Lower leg skin (tissue), 4 donors: Measurements from ENCODE around the gene NOX3. TPM values are rescaled to one million over a fixed set of nuclear protein-coding genes. Genes with fewer than 3 reads are reported as not detected.
"Not testable (repeated sequence)": the region's sequence is repeated elsewhere in the genome, so short reads cannot be mapped to it uniquely, and the experiment has no call there.

Source experiments
- DNase-seq, 2 donors: peaks; one replicate each; pipeline ENCODE4 v3.0.0-alpha.2; 2019; ENCODE audit warnings: low spot score in 2 of 2
- H3K4me3 ChIP-seq: fragments of 200-600 bp; sonication (generic); 2 replicates; pipeline ENCODE4 v1.5.1; 2017; ENCODE audit warnings: mild to moderate bottlenecking, low read depth; ENCODE audit not compliant: poor library complexity, severe bottlenecking
- CTCF ChIP-seq, 3 donors: fragments of 450-650 bp; IDR thresholded peaks; one replicate each; pipeline ENCODE4 v1.5.1; 2016; ENCODE audit warnings: antibody characterized with exemption in 3 of 3, mild to moderate bottlenecking in 3 of 3, moderate library complexity in 2 of 3
- POLR2A ChIP-seq, 2 donors: fragments of 450-650 bp; IDR thresholded peaks; one replicate each; pipeline ENCODE4 v1.6.1; 2016 to 2017; ENCODE audit warnings: antibody characterized with exemption in 2 of 2, mild to moderate bottlenecking in 1 of 2, moderate library complexity in 1 of 2
- WGBS, 2 donors: methylation state at CpG; one replicate each; pipeline ENCODE4 v1.1.5; 2018; 5-methylcytosine and 5-hydroxymethylcytosine counted together
- intact Hi-C: fragments of 100-400 bp; cut with DNase I; formaldehyde crosslinking; loops from one replicate; pipeline ENCODE4 v1.15.0; 2023; ENCODE audit warnings: low total_unique reads
- total RNA-seq, 4 donors: library from RNA; depleted of rRNA; stranded (reverse); fragments of >200 nt; gene quantifications; one replicate each; pipeline ENCODE4 v1.1.0, GENCODE V29; 2016

The NOX3 gene
- total RNA-seq, 4 donors from 2014 or later = not detected

- intact Hi-C loops = no loop called here
- no peak for TF ChIP-seq POLR2A (IDR thresholded peaks at IDR 0.05)
- no peak for TF ChIP-seq CTCF (IDR thresholded peaks at IDR 0.05)
- no peak for DNase-seq
- H3K4me3 ChIP-seq = no peak overlapping the region
- WGBS, 2 donors = 81 to 88% methylated on average over 1 of the region's 1 CpG
These were observed 1.6 kb downstream of the NOX3 start for GRCh38 chr6:155454008-155454407.

GRCh38 chr6:155452576-155452975 is 3.1 kb downstream of the NOX3 start:
- no peak overlapping the region for H3K4me3 ChIP-seq
- WGBS, 2 donors = 76 to 79% methylated on average over 3 of the region's 3 CpGs
- no peak for DNase-seq
- TF ChIP-seq POLR2A (IDR thresholded peaks at IDR 0.05) = no peak
- TF ChIP-seq CTCF (IDR thresholded peaks at IDR 0.05) = no peak
- intact Hi-C loops = no loop called here

- WGBS, 2 donors = 79 to 89% methylated on average over 7 of the region's 7 CpGs
- intact Hi-C loops, DNase-seq, H3K4me3 ChIP-seq: not testable (repeated sequence)
These were observed 4.1 kb downstream of the NOX3 start for GRCh38 chr6:155451530-155451929.

- H3K4me3 ChIP-seq = no peak overlapping the region
- intact Hi-C loops = no loop called here
- 97 to 100% methylated on average over 2 of the region's 2 CpGs for WGBS, 2 donors
- no peak for DNase-seq
- no peak for TF ChIP-seq POLR2A (IDR thresholded peaks at IDR 0.05)
- no peak for TF ChIP-seq CTCF (IDR thresholded peaks at IDR 0.05)
These were observed 5.4 kb downstream of the NOX3 start for GRCh38 chr6:155450240-155450581.

GRCh38 chr6:155449450-155450239 is 6.0 kb downstream of the NOX3 start:
- intact Hi-C loops = no loop called here
- 55% methylated on average over 14 of the region's 14 CpGs for WGBS, 2 donors
- TF ChIP-seq POLR2A (IDR thresholded peaks at IDR 0.05) (no peak), CTCF (IDR thresholded peaks at IDR 0.05) (no peak)
- DNase-seq = no peak
- no peak overlapping the region for H3K4me3 ChIP-seq

- TF ChIP-seq CTCF (IDR thresholded peaks at IDR 0.05) = no peak
- no peak for TF ChIP-seq POLR2A (IDR thresholded peaks at IDR 0.05)
- WGBS, 2 donors = 14 to 15% methylated on average over 5 of the region's 5 CpGs
- intact Hi-C loops = no loop called here
- H3K4me3 ChIP-seq = no peak overlapping the region
- no peak for DNase-seq
These were observed 6.8 kb downstream of the NOX3 start for GRCh38 chr6:155448668-155449449.
